ENCODE results near the gene TEX11. TPM values are rescaled to one million over a fixed set of nuclear protein-coding genes. Genes with fewer than 3 reads are reported as not detected.

TEX11 gene
- total and polyA plus RNA-seq, 9 of the 15 experiments (the other 6 are each of a cell fraction or from before 2014, with no cell fraction given), result 0.27 to 1.1 (median 0.45) TPM

- Histone ChIP-seq H4K20me1 (replicated peaks; ENCODE audit: control insufficient read depth, insufficient read depth, low read length) (peaks cover 17% of the 10 kb centered on the region; the same call in 1 of the 2 replicates), H3K27ac (ENCODE audit: extremely low read depth, low read depth, low read length) (no peak overlapping the region), H2AFZ (ENCODE audit: low read depth, low read length) (no peak overlapping the region), H3K4me1 (replicated peaks in 1 of 2; ENCODE audit: control insufficient read depth in 2 of 2, insufficient read depth in 2 of 2, low read length in 2 of 2) (no peaks in the 10 kb centered on the region; a peak in 1 of 5 replicates), H3K4me2 (ENCODE audit: insufficient read depth, low read length) (no peak overlapping the region), H3K9ac (ENCODE audit: insufficient read depth in 1 of 2, low read depth in 2 of 2, low read length in 2 of 2) (no peak overlapping the region), H3K36me3 (ENCODE audit: control insufficient read depth, insufficient read depth, low read length) (no peaks in the 10 kb centered on the region; the same call in 2 of the 3 replicates), H3K4me3 (no peak overlapping the region), H3K9me1 (ENCODE audit: control insufficient read depth, insufficient read depth, low read length) (no peaks in the 10 kb centered on the region), H3K9me3 (replicated peaks; ENCODE audit: control insufficient read depth, insufficient read depth, low read depth, low read length) (no peaks in the 10 kb centered on the region), H3K79me2 (ENCODE audit: control insufficient read depth, insufficient read depth, low read length) (no peaks in the 10 kb centered on the region), H3K27me3 (ENCODE audit: control insufficient read depth in 2 of 2, insufficient read depth in 2 of 2, low read length in 2 of 2) (no peaks in the 10 kb centered on the region)
- no peak for FAIRE-seq
- ATAC-seq, result no peak
- no peak for DNase-seq (ENCODE audit: extremely low read depth in 1 of 4, low spot score in 3 of 4)
- no TSS peak for BruUV-seq (replicated peaks)
- intact Hi-C loops (cut with micrococcal nuclease) (no loop called here), in situ Hi-C loops (cut with MboI) (no loop called here)
- CTCF ChIA-PET (ENCODE audit: low intra/inter-chr PET ratio), result no interaction called here
- TF ChIP-seq HLTF (IDR thresholded peaks at IDR 0.05), result no peak
- 40% methylated on average over 4 of the region's 4 CpGs for WGBS (ENCODE audit: insufficient coverage, low coverage, missing lambda C conversion rate)
- POLR2A ChIA-PET, result interaction anchor here (0.9 kb wide), 1 partner anchor 10 kb away, joined by 4 read pairs; no protein-coding TSS in a partner anchor
Measured at GRCh38 chrX:70479247-70479921, 429.1 kb downstream of the TEX11 start.

Small RNA genes within 50 kb of the gene (small RNA-seq; reads per million reads assigned to genes)
- gene SNORD3E, result not detected

Other genes starting within 250 kb of the TEX11 start
- not detected in 2 replicates for gene SLC7A3, start 22.4 kb upstream of the TEX11 start, total RNA-seq (2014; rRNA removed)
- gene SLC7A3, start 22.4 kb upstream of the TEX11 start, total RNA-seq (2014; rRNA removed; fragmentation: Illumina TruSeq; extraction: Trizol), result not detected in 2 replicates
- gene SLC7A3, start 22.4 kb upstream of the TEX11 start, total RNA-seq (2015; rRNA removed; fragmentation: Illumina TruSeq; extraction: Trizol), result not detected in 2 replicates
- gene SLC7A3, start 22.4 kb upstream of the TEX11 start, total RNA-seq (2021), result 0.13 TPM in 2 replicates
- gene SLC7A3, start 22.4 kb upstream of the TEX11 start, polyA plus RNA-seq (2011; rRNA removed), result not detected in 2 replicates
- not detected in 2 replicates for gene SLC7A3, start 22.4 kb upstream of the TEX11 start, polyA plus RNA-seq (2014; fragmentation: Illumina TruSeq; extraction: Trizol)
- gene SLC7A3, start 22.4 kb upstream of the TEX11 start, polyA plus RNA-seq (2014; fragmentation: Nextera tagmentation; extraction: Ambion mirVana), result under 1 TPM in 1 of 2 experiments, not detected in 1; 0.03 TPM
- gene SLC7A3, start 22.4 kb upstream of the TEX11 start, polyA plus RNA-seq (2014; rRNA removed), result not detected in 2 replicates
- gene SNX12, start 159.6 kb upstream of the TEX11 start, total RNA-seq (2014; rRNA removed), result 28.1 and 34.2 TPM in 2 replicates
- gene SNX12, start 159.6 kb upstream of the TEX11 start, total RNA-seq (2014; rRNA removed; fragmentation: Illumina TruSeq; extraction: Trizol), result 37.1 and 38.4 TPM in 2 replicates
- 35.3 and 37.8 TPM in 2 replicates for gene SNX12, start 159.6 kb upstream of the TEX11 start, total RNA-seq (2015; rRNA removed; fragmentation: Illumina TruSeq; extraction: Trizol)
- 47.7 and 50.3 TPM in 2 replicates for gene SNX12, start 159.6 kb upstream of the TEX11 start, total RNA-seq (2021)
- gene SNX12, start 159.6 kb upstream of the TEX11 start, polyA plus RNA-seq (2011; rRNA removed), result 32.7 and 47.6 TPM in 2 replicates
- 37.2 and 43.8 TPM in 2 replicates for gene SNX12, start 159.6 kb upstream of the TEX11 start, polyA plus RNA-seq (2014; fragmentation: Illumina TruSeq; extraction: Trizol)
- gene SNX12, start 159.6 kb upstream of the TEX11 start, polyA plus RNA-seq (2014; fragmentation: Nextera tagmentation; extraction: Ambion mirVana), result 10 to 100 TPM; 12.7 to 13.9 TPM
- 35.5 and 43.4 TPM in 2 replicates for gene SNX12, start 159.6 kb upstream of the TEX11 start, polyA plus RNA-seq (2014; rRNA removed)
- 11.5 and 12.8 TPM in 2 replicates for gene FOXO4, start 187.1 kb upstream of the TEX11 start, total RNA-seq (2014; rRNA removed)
- 7.6 and 8.7 TPM in 2 replicates for gene FOXO4, start 187.1 kb upstream of the TEX11 start, total RNA-seq (2014; rRNA removed; fragmentation: Illumina TruSeq; extraction: Trizol)
- 6.4 and 8.5 TPM in 2 replicates for gene FOXO4, start 187.1 kb upstream of the TEX11 start, total RNA-seq (2015; rRNA removed; fragmentation: Illumina TruSeq; extraction: Trizol)
- gene FOXO4, start 187.1 kb upstream of the TEX11 start, total RNA-seq (2021), result 23.6 and 26.6 TPM in 2 replicates
- gene FOXO4, start 187.1 kb upstream of the TEX11 start, polyA plus RNA-seq (2011; rRNA removed), result 5.7 and 6.0 TPM in 2 replicates
- 18.5 and 19.1 TPM in 2 replicates for gene FOXO4, start 187.1 kb upstream of the TEX11 start, polyA plus RNA-seq (2014; fragmentation: Illumina TruSeq; extraction: Trizol)
- gene FOXO4, start 187.1 kb upstream of the TEX11 start, polyA plus RNA-seq (2014; fragmentation: Nextera tagmentation; extraction: Ambion mirVana), result under 1 TPM; 0.13 to 0.14 TPM
- gene FOXO4, start 187.1 kb upstream of the TEX11 start, polyA plus RNA-seq (2014; rRNA removed), result 11.0 and 12.8 TPM in 2 replicates
- 2.9 and 3.1 TPM in 2 replicates for gene CXorf65, start 198.0 kb upstream of the TEX11 start, total RNA-seq (2014; rRNA removed)
- 2.4 and 3.0 TPM in 2 replicates for gene CXorf65, start 198.0 kb upstream of the TEX11 start, total RNA-seq (2014; rRNA removed; fragmentation: Illumina TruSeq; extraction: Trizol)
- gene CXorf65, start 198.0 kb upstream of the TEX11 start, total RNA-seq (2015; rRNA removed; fragmentation: Illumina TruSeq; extraction: Trizol), result 1.8 and 2.6 TPM in 2 replicates
- 1.8 and 2.0 TPM in 2 replicates for gene CXorf65, start 198.0 kb upstream of the TEX11 start, total RNA-seq (2021)
- gene CXorf65, start 198.0 kb upstream of the TEX11 start, polyA plus RNA-seq (2011; rRNA removed), result 0.77 and 1.9 TPM in 2 replicates
- gene CXorf65, start 198.0 kb upstream of the TEX11 start, polyA plus RNA-seq (2014; fragmentation: Illumina TruSeq; extraction: Trizol), result 1.4 TPM in 2 replicates
- 1 to 10 TPM; 6.8 to 8.4 TPM for gene CXorf65, start 198.0 kb upstream of the TEX11 start, polyA plus RNA-seq (2014; fragmentation: Nextera tagmentation; extraction: Ambion mirVana)
- gene CXorf65, start 198.0 kb upstream of the TEX11 start, polyA plus RNA-seq (2014; rRNA removed), result 0.36 and 3.9 TPM in 2 replicates
- 5.5 and 7.5 TPM in 2 replicates for gene IL2RG, start 202.9 kb upstream of the TEX11 start, total RNA-seq (2014; rRNA removed)
- 9.7 and 11.4 TPM in 2 replicates for gene IL2RG, start 202.9 kb upstream of the TEX11 start, total RNA-seq (2014; rRNA removed; fragmentation: Illumina TruSeq; extraction: Trizol)
- gene IL2RG, start 202.9 kb upstream of the TEX11 start, total RNA-seq (2015; rRNA removed; fragmentation: Illumina TruSeq; extraction: Trizol), result 6.1 and 7.5 TPM in 2 replicates
- gene IL2RG, start 202.9 kb upstream of the TEX11 start, total RNA-seq (2021), result 18.0 and 19.7 TPM in 2 replicates
- gene IL2RG, start 202.9 kb upstream of the TEX11 start, polyA plus RNA-seq (2011; rRNA removed), result 43.0 and 55.4 TPM in 2 replicates
- 45.8 and 52.7 TPM in 2 replicates for gene IL2RG, start 202.9 kb upstream of the TEX11 start, polyA plus RNA-seq (2014; fragmentation: Illumina TruSeq; extraction: Trizol)
- 10 to 100 TPM; 17.4 to 27.4 TPM for gene IL2RG, start 202.9 kb upstream of the TEX11 start, polyA plus RNA-seq (2014; fragmentation: Nextera tagmentation; extraction: Ambion mirVana)
- gene IL2RG, start 202.9 kb upstream of the TEX11 start, polyA plus RNA-seq (2014; rRNA removed), result 23.9 and 25.8 TPM in 2 replicates
- 18.4 and 23.1 TPM in 2 replicates for gene MED12, start 209.9 kb upstream of the TEX11 start, total RNA-seq (2014; rRNA removed)
- 7.7 and 8.6 TPM in 2 replicates for gene MED12, start 209.9 kb upstream of the TEX11 start, total RNA-seq (2014; rRNA removed; fragmentation: Illumina TruSeq; extraction: Trizol)
- 7.7 and 10.3 TPM in 2 replicates for gene MED12, start 209.9 kb upstream of the TEX11 start, total RNA-seq (2015; rRNA removed; fragmentation: Illumina TruSeq; extraction: Trizol)
- gene MED12, start 209.9 kb upstream of the TEX11 start, total RNA-seq (2021), result 47.3 and 49.7 TPM in 2 replicates
- gene MED12, start 209.9 kb upstream of the TEX11 start, polyA plus RNA-seq (2011; rRNA removed), result 8.5 and 19.1 TPM in 2 replicates
- gene MED12, start 209.9 kb upstream of the TEX11 start, polyA plus RNA-seq (2014; fragmentation: Illumina TruSeq; extraction: Trizol), result 26.7 and 31.0 TPM in 2 replicates
- gene MED12, start 209.9 kb upstream of the TEX11 start, polyA plus RNA-seq (2014; fragmentation: Nextera tagmentation; extraction: Ambion mirVana), result 1 to 10 TPM; 1.6 to 2.8 TPM
- gene MED12, start 209.9 kb upstream of the TEX11 start, polyA plus RNA-seq (2014; rRNA removed), result 15.6 and 17.7 TPM in 2 replicates
- 0.05 and 0.12 TPM in 2 replicates for gene NLGN3, start 236.1 kb upstream of the TEX11 start, total RNA-seq (2014; rRNA removed)
- 0.22 TPM in 2 replicates for gene NLGN3, start 236.1 kb upstream of the TEX11 start, total RNA-seq (2014; rRNA removed; fragmentation: Illumina TruSeq; extraction: Trizol)
- gene NLGN3, start 236.1 kb upstream of the TEX11 start, total RNA-seq (2015; rRNA removed; fragmentation: Illumina TruSeq; extraction: Trizol), result 0.23 and 0.25 TPM in 2 replicates
- gene NLGN3, start 236.1 kb upstream of the TEX11 start, total RNA-seq (2021), result 0.69 TPM in 2 replicates
- gene NLGN3, start 236.1 kb upstream of the TEX11 start, polyA plus RNA-seq (2011; rRNA removed), result 0.40 and 0.79 TPM in 2 replicates
- gene NLGN3, start 236.1 kb upstream of the TEX11 start, polyA plus RNA-seq (2014; fragmentation: Illumina TruSeq; extraction: Trizol), result 0.65 and 0.80 TPM in 2 replicates
- gene NLGN3, start 236.1 kb upstream of the TEX11 start, polyA plus RNA-seq (2014; fragmentation: Nextera tagmentation; extraction: Ambion mirVana), result under 1 TPM; 0.03 to 0.11 TPM
- gene NLGN3, start 236.1 kb upstream of the TEX11 start, polyA plus RNA-seq (2014; rRNA removed), result 0.81 and 0.86 TPM in 2 replicates

Data from K562 (cell line).